ENCODE data around the gene AFAP1L1. TPM values are rescaled to one million over a fixed set of nuclear protein-coding genes. Genes with fewer than 3 reads are reported as not detected.

The AFAP1L1 gene
- total and polyA plus RNA-seq, 7 donors, result 10.8 to 39.9 (median 23.0) TPM

DNA sequence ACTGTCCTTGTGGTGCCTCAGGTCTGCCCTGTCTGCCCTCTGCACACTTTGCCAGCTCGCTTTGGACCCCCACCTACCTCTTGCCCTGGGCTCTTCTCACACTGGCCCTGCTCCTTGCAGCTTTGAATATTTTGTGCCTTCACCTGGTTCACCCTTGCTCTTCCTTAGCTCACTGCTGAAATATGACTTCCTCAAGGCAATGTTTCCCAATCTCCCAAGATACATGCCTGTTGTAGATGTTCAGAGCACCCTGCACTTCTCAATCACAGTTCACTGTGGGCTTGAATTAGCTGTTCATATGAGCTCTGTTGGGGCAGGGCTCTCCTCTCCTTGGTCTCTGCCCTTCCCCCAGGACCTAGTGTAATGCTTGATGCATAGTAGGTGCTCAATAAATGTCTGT, 8.0 kb downstream of the AFAP1L1 start:
- 88 to 100% (median 94%) methylated on average over 1 of the region's 1 CpG for WGBS, 3 donors

DNA sequence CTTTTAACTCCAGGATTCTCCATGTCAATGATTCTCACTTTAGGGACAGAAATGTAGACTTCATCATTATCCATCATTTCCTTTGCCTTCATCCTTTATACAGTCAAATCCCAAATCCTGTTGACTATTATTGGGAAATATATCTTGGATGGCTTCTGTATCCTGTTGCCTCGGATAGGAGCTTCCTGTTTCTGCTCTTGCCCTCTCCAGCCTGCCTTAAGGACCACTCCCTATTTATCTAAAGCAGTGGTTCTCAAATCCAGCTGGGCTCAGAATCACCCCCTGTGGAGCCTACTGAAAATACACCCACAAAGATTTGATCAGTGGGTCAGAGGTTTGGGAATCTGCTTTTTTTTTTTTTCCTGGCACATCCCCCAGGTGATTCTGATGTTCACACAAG, 8.5 kb downstream of the AFAP1L1 start:
- ATAC-seq, result no peak
- peaks cover 81% of the 10 kb centered on the region for H3K4me1 ChIP-seq
- no peaks in the 10 kb centered on the region for H3K36me3 ChIP-seq (ENCODE audit: insufficient read depth in 1 of 2, low read depth in 1 of 2)
- H3K9me3 ChIP-seq, result no peaks in the 10 kb centered on the region
- intact Hi-C loops (cut with DNase I), result no loop called here
- WGBS, 3 donors, result 24 to 56% (median 47%) methylated on average over 1 of the region's 1 CpG
- no peak overlapping the region for H3K4me3 ChIP-seq
- DNase-seq, result no peak
- TF ChIP-seq, protein P1, sequence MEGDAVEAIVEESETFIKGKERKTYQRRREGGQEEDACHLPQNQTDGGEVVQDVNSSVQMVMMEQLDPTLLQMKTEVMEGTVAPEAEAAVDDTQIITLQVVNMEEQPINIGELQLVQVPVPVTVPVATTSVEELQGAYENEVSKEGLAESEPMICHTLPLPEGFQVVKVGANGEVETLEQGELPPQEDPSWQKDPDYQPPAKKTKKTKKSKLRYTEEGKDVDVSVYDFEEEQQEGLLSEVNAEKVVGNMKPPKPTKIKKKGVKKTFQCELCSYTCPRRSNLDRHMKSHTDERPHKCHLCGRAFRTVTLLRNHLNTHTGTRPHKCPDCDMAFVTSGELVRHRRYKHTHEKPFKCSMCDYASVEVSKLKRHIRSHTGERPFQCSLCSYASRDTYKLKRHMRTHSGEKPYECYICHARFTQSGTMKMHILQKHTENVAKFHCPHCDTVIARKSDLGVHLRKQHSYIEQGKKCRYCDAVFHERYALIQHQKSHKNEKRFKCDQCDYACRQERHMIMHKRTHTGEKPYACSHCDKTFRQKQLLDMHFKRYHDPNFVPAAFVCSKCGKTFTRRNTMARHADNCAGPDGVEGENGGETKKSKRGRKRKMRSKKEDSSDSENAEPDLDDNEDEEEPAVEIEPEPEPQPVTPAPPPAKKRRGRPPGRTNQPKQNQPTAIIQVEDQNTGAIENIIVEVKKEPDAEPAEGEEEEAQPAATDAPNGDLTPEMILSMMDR (IDR thresholded peaks at IDR 0.05), result no peak
- H3K27me3 ChIP-seq (ENCODE audit: insufficient read depth in 3 of 3, low read length in 2 of 3), result no peaks in the 10 kb centered on the region
- peak overlapping the region; percentile 66 for H3K27ac ChIP-seq

More for the DNA sequence above, 8.0 kb downstream of the AFAP1L1 start:
- intact Hi-C loops (cut with DNase I), result no loop called here
- Histone ChIP-seq H3K27me3 (ENCODE audit: insufficient read depth in 3 of 3, low read length in 2 of 3) (no peaks in the 10 kb centered on the region), H3K4me1 (peaks cover 77% of the 10 kb centered on the region), H3K4me3 (no peak overlapping the region), H3K27ac (peak overlapping the region; percentile 66), H3K36me3 (ENCODE audit: insufficient read depth in 1 of 2, low read depth in 1 of 2) (no peaks in the 10 kb centered on the region), H3K9me3 (no peaks in the 10 kb centered on the region)
- ATAC-seq, result no peak
- DNase-seq, result no peak
- TF ChIP-seq, protein P1 (IDR thresholded peaks at IDR 0.05), result no peak

DNA sequence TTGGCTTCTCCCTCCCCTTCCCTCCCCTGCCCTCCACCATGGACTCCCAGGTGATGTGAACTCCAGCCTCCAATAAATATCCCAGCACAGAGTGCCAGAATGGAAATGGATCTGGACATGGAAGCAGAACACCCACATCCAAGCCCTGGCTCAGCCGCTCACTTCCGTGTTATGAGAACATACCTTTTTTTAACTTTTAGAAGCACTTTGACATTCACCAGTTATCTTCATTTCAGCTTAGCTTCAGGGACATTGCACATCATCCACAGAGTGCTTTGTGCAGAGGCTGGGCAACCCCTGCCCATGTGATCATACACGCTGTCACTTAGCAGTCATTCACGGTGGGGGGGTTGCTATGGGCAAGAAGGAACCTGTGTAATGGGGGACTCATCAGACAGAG, 9.1 kb downstream of the AFAP1L1 start:
- ATAC-seq (peak in 2 of 4 donors; percentile 32 to 35), DNase-seq (no peak)
- no peaks in the 10 kb centered on the region for H3K27me3 ChIP-seq (ENCODE audit: insufficient read depth in 3 of 3, low read length in 2 of 3)
- H3K36me3 ChIP-seq (ENCODE audit: insufficient read depth in 1 of 2, low read depth in 1 of 2), result no peaks in the 10 kb centered on the region
- intact Hi-C loops (cut with DNase I), result no loop called here
- 20 to 42% (median 35%) methylated on average over 4 of the region's 4 CpGs for WGBS, 3 donors
- H3K9me3 ChIP-seq, result no peaks in the 10 kb centered on the region
- TF ChIP-seq, protein P1 (IDR thresholded peaks at IDR 0.05), result no peak
- no peak overlapping the region for H3K4me3 ChIP-seq
- H3K27ac ChIP-seq, result peak overlapping the region; percentile 66
- H3K4me1 ChIP-seq, result peaks cover 86% of the 10 kb centered on the region

DNA sequence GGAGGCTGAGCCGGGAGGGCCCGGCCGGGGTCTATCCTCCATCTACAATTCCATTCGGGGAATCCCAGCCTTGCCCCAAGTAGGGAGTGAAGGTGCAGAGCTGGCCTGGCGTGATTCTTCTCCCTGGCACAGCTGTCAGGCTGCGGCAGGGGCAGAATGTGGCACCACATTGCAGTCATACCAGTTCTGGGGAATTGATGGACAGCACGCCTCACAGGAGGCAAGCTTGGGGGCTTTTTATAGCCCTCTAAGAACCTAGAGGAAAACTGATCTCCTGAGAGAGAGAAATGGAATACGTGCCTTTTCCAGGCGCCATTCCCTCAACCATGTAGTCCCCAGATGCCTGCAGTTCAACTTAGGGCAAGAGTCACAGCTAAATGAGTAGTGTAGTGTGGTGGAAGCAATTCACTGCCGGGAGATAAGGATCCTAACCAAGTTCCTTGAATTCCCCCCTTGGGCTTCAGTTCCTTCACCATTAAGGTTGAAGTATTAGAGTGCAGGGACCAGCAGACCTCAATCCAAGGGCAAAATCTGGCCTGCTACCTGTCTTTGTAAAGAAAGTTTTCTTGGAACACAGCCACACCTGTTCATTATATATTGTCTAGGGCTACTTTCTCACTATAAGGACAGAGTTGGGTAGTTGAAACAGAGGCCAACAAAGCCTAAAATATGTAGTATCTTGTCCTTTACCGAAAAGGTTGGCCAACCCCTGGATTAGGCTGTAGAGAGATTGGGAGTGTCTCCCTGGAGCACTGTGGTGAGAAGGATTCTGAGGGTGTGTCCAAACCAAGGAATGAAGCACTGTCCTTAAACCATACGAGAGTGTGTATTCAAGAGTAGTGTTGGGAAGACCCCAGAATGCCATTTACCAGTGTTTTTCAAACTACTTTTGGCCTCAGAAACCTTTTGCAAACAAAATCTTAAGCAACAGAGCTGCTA, 10.6 kb downstream of the AFAP1L1 start:
- Histone ChIP-seq H3K27me3 (ENCODE audit: insufficient read depth in 3 of 3, low read length in 2 of 3) (no peaks in the 10 kb centered on the region), H3K36me3 (ENCODE audit: insufficient read depth in 1 of 2, low read depth in 1 of 2) (no peaks in the 10 kb centered on the region), H3K4me1 (peaks cover 72% of the 10 kb centered on the region), H3K9me3 (no peaks in the 10 kb centered on the region), H3K4me3 (peak overlapping the region; percentile 1), H3K27ac (peak overlapping the region; percentile 66)
- WGBS, 3 donors, result 23 to 35% (median 30%) methylated on average over 12 of the region's 12 CpGs
- TF ChIP-seq, protein P1 (IDR thresholded peaks at IDR 0.05), result no peak
- intact Hi-C loops (cut with DNase I), result no loop called here
- ATAC-seq (peak; percentile 87 to 90 (median 88)), DNase-seq (peak; percentile 60 to 83)
